ENCODE measurements around the gene BFSP1. TPM values are rescaled to one million over a fixed set of nuclear protein-coding genes. Genes with fewer than 3 reads are reported as not detected.

The BFSP1 gene
- 2.2 and 4.3 TPM in 2 replicates for total RNA-seq

DNA sequence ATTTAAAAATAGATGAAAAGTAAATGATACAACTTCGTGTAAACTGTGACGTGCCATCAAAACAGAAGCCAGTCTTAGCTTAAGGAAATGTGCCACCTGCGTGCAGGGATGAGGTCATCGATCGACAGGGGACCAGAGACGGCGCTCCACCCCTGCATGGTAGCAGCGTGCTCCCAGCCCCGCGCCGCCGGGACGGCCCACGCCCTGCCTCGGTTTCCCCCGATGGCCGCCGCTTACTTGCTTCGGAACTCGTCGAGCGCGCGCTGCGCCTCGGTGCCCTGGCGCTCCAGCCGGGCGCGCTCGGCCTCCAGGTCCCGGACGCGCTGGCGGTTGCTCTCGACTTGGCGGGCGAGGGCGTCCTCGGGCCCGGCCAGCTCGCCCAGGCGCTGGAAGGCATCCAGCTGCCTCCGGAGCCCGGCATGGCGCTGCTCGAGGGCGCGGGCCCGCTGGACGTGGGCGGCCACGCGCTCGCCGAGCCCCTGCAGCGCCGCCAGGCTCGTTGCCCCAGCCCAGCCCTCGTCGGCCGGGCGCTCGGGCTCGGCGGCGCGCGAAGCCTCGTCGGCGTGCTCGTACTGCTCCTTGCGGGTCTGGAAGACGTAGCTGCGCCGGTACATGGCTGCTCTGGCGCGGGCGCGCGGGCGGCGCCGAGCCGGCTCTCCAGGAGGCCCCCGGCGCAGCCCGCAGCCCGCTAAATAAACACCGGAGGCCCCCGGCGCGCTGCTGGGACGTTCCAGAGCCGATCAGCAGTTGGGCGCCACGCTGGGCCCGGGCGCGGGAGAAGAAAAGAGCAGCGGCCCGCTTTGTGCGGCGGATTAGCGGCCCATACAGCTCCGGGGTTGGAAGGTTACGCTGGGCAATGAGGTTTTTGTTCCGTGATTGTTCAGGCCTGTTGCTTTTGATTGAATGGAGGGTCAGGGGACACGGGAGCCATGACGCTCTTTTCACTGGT is at the start of gene BFSP1:
TSS of gene BFSP1 (minus strand) at position 664 of the 949 bp plus-strand sequence. CDS start at position 614, 50 bp downstream.

GRCh38 chr20:17569616-17570346 is 38.6 kb upstream of the BFSP1 start, which contains the start of gene DSTN:
DSTN (plus strand) TSS chr20:17570075; CDS start chr20:17570209, 134 bp downstream.

Other genes with a start within 250 kb of the BFSP1 start
- 316 and 336 TPM in 2 replicates for gene DSTN, start 38.7 kb upstream of the BFSP1 start, total RNA-seq
- 97.6 and 103 TPM in 2 replicates for gene RRBP1, start 150.9 kb upstream of the BFSP1 start, total RNA-seq
- not detected in 2 replicates for gene BANF2, start 168.6 kb upstream of the BFSP1 start, total RNA-seq

Measured in hair follicular keratinocyte (primary cell).